GM12872 (cell line): ENCODE measurements around the gene GABRR3.

ENCODE experiments used
- TF ChIP-seq, protein P1 (sequence below): IDR thresholded peaks from 3 replicates; pipeline ENCODE4 v1.5.1; 2011; ENCODE audit warnings: low read depth, mild to moderate bottlenecking, low read length, moderate library complexity; ENCODE audit not compliant: insufficient read depth

Gene GABRR3

DNA sequence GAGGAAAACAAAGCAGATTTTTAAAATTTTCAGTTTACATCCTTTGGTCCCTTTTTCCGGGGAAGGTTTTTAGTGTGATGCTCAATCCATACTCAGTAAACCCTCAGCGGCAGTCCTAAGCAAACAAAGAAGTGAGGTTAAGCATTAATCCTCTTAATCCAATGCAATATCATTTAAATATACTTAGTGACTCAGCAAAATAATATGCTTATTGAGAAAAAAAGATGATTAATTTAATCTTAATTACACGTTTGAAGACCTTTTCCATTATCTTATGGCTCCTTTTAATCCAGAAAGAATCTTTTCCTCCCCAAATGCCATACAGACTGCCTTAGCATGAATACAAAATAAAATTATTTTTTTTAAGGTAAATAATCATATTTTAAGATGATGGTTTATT, at the start of gene GABRR3:
Gene GABRR3, minus strand, starts transcription at position 108 of the 400 bp plus-strand sequence. CDS start 328 bp downstream, outside the sequence.
- TF ChIP-seq, protein P1, sequence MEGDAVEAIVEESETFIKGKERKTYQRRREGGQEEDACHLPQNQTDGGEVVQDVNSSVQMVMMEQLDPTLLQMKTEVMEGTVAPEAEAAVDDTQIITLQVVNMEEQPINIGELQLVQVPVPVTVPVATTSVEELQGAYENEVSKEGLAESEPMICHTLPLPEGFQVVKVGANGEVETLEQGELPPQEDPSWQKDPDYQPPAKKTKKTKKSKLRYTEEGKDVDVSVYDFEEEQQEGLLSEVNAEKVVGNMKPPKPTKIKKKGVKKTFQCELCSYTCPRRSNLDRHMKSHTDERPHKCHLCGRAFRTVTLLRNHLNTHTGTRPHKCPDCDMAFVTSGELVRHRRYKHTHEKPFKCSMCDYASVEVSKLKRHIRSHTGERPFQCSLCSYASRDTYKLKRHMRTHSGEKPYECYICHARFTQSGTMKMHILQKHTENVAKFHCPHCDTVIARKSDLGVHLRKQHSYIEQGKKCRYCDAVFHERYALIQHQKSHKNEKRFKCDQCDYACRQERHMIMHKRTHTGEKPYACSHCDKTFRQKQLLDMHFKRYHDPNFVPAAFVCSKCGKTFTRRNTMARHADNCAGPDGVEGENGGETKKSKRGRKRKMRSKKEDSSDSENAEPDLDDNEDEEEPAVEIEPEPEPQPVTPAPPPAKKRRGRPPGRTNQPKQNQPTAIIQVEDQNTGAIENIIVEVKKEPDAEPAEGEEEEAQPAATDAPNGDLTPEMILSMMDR: no peak

DNA sequence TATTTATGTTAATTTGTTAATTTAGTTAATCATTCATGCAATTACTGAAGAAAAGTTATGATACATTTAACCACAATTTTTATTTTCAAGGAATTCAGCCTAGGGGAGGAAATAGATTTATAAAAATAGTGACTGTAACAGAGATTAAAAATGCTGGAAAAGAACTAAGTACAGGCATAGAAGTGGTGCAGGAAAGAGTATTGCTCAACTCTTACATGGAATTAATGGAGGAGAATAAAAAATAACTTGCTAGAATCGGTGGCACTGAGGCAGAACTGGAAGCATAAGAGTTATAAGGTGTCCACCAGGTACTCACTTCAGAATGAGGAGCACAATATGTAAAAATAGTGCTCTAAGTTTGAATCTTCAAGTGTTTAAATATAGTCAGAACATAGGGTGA, 38.4 kb upstream of the GABRR3 start:
- TF ChIP-seq, protein P1: no peak

DNA sequence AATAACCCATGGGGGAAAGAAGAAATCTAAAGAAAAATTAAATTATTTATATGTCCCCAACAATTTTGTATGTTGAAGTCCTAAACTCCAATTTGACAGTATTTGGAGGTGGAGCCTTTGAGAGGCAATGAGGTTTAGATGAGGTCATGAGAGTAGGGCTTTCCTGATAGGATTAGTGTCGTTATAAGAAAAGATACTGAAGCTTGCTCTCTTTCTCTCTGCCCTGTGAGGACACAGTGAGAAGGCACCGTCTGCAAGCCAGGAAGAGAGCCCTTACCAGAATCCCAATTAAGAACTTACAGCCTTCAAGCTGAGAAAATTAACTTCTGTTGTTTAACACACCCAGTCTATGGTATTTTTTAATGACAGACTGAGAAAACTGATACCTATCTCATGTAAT, 35.7 kb upstream of the GABRR3 start:
- TF ChIP-seq, protein P1: no peak

DNA sequence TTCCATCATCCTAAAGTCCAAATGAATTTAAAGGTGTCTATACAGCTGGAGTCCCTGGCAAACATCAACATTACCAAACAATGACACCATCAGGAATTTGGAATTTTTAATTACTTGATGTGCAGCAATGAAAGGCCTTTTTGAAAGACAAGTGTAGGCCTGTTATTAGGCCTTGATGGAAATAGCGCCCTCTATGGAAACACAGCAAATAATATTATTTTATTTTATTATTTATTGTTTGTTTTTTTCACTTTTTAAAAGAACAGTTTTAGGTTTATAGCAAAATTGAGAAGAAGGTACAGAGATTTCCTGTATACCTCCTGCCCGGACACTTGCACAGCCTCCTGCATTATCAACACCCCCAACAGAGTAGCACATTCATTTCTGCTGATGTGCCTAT, 33.7 kb upstream of the GABRR3 start:
- TF ChIP-seq, protein P1: peak; percentile 10; the same call in 1 of the 3 replicates

DNA sequence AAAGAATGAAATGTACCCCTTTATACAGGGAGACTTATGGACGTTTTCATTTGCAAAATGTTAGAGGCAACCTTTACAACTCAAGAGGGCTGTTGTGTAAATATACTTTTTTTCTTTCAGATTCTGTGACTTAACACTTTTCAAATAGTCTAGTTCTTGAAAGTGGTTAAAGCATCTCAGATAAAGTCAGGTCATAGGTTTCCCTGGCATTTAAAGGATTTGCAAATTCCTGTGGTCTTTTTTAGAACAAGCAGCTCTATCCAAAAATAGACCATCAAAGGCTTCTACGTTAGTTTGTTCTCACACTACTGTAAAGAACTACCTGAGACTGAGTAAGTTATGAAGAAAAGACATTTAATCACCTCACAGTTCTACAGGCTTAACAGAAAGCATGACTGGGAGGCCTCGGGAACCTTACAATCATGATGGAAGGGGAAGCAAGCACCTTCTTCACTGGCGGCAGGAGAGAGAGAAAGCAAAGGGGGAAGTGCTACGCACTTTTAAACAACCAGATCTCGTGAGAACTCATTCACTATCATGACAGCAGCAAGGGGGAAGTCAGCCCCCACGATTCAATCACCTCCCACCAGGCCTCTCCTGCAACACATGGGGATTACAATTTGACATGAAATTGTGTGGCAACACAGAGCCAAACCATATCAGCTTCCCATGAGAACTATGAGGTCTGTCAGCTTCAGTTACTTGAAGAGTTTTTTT, 23.3 kb upstream of the GABRR3 start:
- TF ChIP-seq, protein P1: no peak

DNA sequence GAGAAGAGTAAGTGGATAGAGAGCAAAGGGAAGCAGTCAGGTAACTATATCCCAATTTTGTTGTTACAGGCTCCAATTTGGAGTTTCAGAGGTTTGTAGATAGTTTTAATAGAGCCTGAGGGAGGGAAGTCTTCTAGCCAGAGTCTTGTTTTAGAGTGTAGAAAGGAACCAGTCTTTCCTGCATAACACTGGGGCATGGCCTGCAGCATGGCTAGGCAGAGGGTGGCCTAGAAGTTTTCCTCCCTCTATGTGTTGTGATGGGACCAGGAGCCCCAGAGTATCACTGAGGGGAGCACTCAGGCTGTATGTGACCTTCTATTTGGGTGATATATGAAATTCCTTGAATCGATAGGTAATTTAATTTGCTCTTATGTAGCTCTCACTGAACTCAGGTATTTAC, 22.5 kb upstream of the GABRR3 start:
- TF ChIP-seq, protein P1: no peak

DNA sequence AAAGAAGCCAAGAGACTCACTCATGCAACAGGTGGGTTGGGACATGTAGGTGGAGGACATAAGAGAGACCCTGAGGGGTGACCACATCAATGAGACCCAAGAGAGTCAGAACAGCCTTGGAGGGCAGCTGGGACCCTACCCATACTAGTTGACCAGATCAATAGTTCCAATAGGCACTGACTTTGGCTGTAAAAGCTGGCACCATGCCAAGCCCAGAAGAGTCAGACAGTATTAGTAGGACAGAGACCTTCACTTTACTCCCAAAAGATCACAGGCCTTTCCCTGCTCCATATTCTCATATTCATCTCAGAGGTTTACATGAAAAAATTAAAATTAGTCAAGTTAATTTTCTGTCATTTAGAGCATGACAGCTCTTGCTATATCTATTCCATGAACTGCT, 20.9 kb upstream of the GABRR3 start:
- TF ChIP-seq, protein P1: no peak
